GM19372 (cell line): ENCODE results near the gene CRIP1.
A peak's percentile ranks its signal among the peaks of the same experiment; 100 is the strongest.

Experiments used
- ATAC-seq: cut with Tn5 transposase; IDR thresholded peaks from one replicate; pipeline ENCODE4 v1.9.1; 2021; ENCODE audit warnings: mild to moderate bottlenecking, low read depth, moderate library complexity; ENCODE audit not compliant: unreplicated experiment

CRIP1 gene

GRCh38 chr14:105490572-105491365, 4.1 kb downstream of the CRIP1 start, which contains the start of gene TEDC1:
TEDC1 (plus strand) TSS chr14:105491246; CDS start chr14:105491376, 130 bp downstream.
- peak; percentile 65 for ATAC-seq

GRCh38 chr14:105491366-105491973, 4.8 kb downstream of the CRIP1 start:
- no peak for ATAC-seq

- no peak for ATAC-seq
Observed at GRCh38 chr14:105492031-105492970, 5.6 kb downstream of the CRIP1 start.

GRCh38 chr14:105492971-105493871, 6.5 kb downstream of the CRIP1 start:
- no peak for ATAC-seq

GRCh38 chr14:105493921-105494605, 7.4 kb downstream of the CRIP1 start:
- no peak for ATAC-seq

GRCh38 chr14:105494606-105494929, 7.9 kb downstream of the CRIP1 start:
- ATAC-seq, result no peak

- no peak for ATAC-seq
Observed at GRCh38 chr14:105495101-105495989, 8.7 kb downstream of the CRIP1 start.

GRCh38 chr14:105495990-105496830, 9.5 kb downstream of the CRIP1 start:
- no peak for ATAC-seq

- no peak for ATAC-seq
Observed at GRCh38 chr14:105496831-105497591, 10.3 kb downstream of the CRIP1 start.

- ATAC-seq, result no peak
Observed at GRCh38 chr14:105497671-105498429, 11.2 kb downstream of the CRIP1 start.

- ATAC-seq, result no peak
Observed at GRCh38 chr14:105498430-105499255, 12.0 kb downstream of the CRIP1 start.

- ATAC-seq, result no peak
Observed at GRCh38 chr14:105499256-105500035, 12.8 kb downstream of the CRIP1 start.

- no peak for ATAC-seq
Observed at GRCh38 chr14:105500036-105500725, 13.5 kb downstream of the CRIP1 start.

GRCh38 chr14:105500726-105501101, 14.0 kb downstream of the CRIP1 start:
- no peak for ATAC-seq
